Fibroblast of skin of back (primary cell): ENCODE results near the gene CLBA1.

Source experiments
- DNase-seq: peaks from one replicate; pipeline ENCODE4 v3.0.0-alpha.2; 2013

The CLBA1 gene

GRCh38 chr14:104980611-104981531 lies 4.7 kb upstream of the CLBA1 start:
- DNase-seq: no peak

- DNase-seq: no peak
Observed at GRCh38 chr14:104981699-104982541, 3.7 kb upstream of the CLBA1 start.

- no peak for DNase-seq
Observed at GRCh38 chr14:104982548-104983230, 2.9 kb upstream of the CLBA1 start.

- no peak for DNase-seq
Observed at GRCh38 chr14:104983231-104983721, 2.3 kb upstream of the CLBA1 start.

DNA sequence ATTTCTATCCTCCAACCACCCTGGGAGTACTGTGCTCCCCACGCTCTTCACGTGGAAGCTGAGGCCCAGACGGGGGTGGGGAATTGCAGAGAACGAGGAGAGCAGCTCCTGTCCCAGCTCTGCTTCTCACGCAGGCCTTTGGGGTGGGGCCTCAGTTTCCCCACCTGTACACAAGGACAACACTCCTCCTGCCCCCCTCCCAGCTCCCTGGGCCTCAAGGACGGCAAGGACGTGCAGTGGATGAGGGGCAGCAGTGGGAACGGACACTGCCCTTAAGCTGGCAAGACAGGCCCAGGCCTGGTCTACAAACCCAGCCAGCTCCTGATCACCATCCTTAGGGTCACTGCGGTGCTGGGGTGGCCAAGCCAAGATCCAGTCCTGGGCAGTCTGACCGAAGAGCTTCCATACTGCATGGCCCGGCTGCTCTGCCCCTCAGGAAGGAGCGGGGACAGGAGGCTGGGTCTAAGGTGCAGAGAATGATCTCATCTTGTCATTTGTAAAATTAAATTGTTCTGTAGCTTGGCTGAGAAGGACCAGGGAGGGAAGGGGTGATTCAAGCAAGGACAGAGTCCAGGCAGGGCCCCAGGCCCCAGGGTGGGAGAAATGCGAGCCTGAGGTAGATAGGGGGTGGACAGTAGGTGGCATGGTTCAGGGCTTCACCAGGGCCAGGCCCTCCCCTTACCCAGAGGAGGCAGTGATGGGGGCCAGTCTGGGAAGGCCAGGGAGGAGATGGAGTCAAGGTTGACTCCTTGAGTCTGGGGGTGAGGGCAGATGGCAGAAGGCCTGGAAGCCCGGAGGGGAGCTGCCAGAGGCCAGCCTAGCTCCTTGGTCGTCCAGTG lies 1.3 kb upstream of the CLBA1 start:
- no peak for DNase-seq

DNA sequence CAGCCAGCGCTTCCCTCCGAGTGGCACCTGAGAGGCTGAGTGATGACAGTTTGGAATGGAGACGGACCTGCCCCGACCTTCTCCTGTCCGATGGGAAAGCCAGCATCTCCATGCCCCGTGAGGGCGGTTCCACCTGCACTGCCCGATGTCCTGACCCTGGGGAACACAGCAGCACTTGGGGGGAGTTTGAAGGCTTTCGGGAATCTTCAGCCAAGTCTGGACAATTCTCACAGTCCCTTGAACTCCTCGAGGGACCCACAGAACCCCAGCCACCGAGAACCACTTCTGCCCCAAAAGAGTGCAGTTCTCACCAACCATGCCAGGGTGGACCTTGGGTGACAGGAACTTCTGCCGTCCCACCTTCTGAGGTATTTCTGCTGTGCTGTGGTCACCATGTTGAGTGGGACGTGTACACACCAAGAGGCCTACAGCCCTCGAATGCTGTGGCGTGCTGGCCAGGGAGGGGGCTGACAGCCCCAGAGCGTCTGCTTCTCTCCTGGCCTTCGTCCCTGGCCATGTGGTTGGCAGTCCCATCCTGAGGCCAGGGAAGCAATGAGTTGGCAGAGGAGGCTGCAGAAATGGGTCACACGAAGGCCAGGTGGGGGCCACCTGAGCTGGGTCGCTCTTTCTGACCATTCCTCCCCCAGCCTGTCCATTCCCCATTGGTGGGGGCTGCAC lies 1.0 kb downstream of the CLBA1 start:
- no peak for DNase-seq

DNA sequence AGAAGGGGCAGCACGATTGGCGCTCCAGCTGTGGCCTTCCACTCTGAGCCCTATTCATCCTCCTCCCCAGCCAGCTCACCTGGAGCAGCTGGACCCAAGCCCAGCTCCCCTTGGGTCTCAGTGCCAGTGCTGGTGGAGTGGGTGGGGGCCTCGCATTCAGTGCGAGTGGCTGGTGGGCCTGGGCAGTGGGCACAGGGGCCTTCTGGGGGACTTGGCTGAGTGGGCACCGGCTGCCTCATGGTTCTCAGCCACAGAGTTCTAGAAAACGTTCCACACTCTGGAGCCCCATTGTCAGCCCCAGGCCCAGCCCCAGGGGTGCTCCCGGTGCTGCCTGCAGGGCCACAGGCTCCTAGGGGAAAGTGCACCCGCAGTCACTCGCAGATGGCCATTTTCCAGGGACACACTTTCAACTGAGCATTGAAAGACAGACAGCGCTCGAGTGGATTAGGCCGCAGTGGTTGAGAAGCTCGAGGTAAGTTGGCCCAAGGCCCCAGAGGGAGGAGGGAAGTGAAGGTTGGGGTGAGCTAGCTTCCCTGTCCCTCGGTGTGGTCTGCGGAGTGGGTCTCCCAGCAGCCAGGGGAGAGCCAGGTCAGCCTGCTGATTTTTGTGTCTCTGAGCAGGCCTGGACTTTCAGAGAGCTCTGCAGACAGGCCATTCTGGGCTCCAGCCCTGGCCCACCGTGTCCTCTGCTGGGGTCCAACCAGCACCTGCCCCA lies 3.8 kb downstream of the CLBA1 start:
- DNase-seq: no peak

GRCh38 chr14:104989951-104990303 lies 4.3 kb downstream of the CLBA1 start:
- no peak for DNase-seq

GRCh38 chr14:104991896-104992230 lies 6.3 kb downstream of the CLBA1 start:
- no peak for DNase-seq

DNA sequence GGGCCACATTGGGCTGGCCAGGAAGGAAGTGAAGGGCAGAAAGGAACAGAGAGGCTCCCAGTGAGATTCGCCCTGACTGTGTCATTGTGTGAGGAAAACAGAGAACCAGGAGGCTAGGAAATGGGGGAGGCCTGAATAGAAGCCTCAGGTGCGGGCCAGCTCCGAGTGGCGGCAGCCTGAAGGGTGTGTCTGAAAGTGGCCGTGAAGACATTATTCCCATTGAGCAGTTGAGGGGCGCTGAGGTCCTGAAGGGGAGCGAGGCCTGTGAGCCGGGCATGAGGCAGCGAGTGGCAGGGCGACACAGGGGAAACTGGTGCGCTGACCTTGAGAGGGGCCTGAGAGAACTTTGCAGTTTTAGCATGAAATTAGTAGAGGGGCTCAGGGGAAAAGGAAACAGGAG lies 6.9 kb downstream of the CLBA1 start:
- no peak for DNase-seq

DNA sequence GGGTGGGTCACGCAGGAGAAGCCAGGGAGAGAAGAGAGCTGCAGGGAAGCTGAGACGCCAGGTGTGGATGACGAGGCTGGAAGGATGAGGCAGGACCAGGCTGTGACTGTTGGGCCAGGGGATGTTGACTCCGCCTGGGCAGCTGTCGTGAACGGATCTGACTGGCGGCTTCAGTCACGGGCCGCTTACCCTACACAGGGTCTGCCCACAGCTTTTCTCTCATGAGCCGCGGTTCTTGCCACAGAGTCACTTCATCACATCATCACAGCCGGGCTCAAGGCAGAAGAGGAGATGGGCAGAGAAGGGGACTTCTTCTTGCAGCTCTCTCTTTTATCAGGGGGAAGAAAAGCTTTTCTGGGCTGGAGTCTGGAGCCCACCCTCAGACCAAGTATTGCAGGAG lies 7.7 kb downstream of the CLBA1 start:
- DNase-seq: no peak

- no peak for DNase-seq
Observed at GRCh38 chr14:104993808-104994591, 8.4 kb downstream of the CLBA1 start.

DNA sequence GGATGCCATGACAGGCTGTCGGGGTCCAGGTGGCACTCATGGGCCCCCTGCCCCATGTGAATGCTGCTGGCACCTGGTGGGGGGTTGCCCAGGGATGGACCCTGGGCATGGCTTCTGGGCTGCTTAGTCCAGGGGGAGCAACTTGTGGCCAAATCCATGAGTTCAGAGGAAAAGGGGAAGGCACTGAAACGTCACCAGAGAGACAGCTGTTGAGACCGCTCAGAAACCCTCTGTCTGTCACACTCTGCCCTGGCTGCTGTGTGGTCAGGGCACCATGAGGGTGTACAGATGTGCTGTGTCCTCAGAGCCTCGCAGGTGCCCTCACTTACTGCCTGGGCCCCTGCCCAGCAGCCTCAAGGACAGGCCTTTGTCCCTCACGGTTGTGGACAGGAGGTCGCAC lies 9.4 kb downstream of the CLBA1 start:
- no peak for DNase-seq

DNA sequence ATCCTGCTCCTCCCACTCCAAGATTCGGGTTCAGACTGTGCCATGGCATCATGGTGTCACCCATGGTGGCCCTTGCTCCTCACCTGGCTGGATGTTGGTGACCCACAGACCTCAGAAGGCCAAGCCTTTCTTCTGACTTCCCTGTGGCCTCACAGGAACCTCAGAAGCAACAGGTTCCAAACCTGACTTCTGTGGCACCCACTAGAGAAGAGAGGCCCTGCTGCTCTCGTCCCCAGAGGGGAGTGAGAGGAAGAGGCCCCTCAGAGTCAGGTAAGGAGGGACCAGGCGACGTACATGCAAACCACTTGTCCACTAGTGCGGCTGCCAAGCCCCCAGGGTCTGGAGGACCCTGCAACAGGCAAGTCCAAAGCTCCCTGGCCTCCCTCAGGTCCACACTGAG lies 10.4 kb downstream of the CLBA1 start:
- DNase-seq: no peak

DNA sequence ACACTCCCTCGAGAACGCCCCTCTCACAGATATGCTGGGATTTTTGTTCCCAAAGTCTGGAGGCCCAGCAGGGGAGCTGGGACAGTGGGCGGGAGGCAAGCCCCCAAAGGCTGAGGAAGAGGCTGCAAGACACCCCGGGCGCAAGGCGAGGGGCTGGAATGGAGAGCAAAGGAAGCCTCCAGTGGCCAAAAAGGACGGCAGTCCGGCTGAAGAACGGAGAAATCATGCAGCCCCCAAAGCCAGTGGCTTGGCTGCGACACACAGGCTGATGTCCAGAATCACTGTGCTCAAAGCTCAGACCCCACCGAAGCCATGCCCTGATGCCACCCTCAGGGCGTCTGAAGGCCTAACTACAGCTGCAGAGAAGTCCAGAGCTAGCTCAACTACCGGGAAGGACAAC lies 10.9 kb downstream of the CLBA1 start:
- no peak for DNase-seq

GRCh38 chr14:104998801-104999200 lies 13.2 kb downstream of the CLBA1 start:
- no peak for DNase-seq

DNA sequence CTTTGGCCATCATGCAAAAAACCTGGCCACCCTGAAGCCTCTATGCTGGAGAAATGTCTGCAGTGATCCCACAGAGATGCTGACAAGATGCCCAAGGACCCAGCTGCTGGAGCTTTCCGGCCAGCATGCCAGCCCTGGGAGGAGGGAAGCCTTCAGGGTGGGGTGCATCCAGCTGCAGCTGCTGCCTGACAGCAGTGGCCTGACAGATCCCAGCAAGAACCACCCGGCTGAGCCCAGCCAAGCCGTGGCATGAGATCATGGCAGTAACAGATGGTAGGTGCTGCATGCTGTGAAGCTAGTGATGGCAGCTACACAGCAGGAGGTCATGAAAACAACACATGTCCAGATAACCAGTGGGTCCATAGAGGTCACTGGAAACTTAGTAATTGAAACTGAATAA lies 13.8 kb downstream of the CLBA1 start:
- no peak for DNase-seq

DNA sequence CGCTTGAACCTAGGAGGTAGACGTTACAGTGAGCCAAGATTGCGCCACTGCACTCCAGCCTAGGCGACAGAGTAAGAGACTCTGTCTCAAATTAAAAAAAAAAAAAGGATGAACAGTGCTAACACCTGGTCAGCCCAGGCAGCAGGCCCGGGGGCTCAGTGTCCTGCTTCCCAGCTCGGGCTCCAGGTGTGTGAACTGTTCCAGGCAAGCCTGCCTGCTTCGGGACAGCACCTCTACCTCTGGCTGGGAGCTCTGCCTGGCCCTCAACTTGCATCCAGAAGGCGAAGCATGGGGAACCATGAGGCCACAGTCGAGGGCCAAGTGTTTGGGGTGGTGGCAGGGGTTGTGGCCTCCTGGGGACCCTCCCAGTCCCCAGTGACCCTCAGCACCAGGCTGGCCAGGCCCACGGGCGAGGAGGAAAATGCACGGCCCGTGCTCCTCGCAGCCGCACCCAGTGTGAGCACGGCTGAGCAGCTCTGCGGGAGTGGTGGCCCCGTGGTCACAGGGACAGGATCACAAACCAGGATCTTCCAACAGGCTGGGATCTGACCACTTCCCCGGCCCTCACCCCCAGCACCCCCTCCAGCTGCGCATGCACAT lies 19.8 kb downstream of the CLBA1 start:
- DNase-seq: no peak
